Muscle layer of duodenum (tissue), 2 donors: ENCODE measurements around the gene UTP20.

ENCODE experiments used
- H3K27ac ChIP-seq: one replicate; pipeline ENCODE4 v1.7.0; 2013; ENCODE audit warnings: mild to moderate bottlenecking, low read length
- H3K27me3 ChIP-seq: one replicate; pipeline ENCODE4 v1.7.0; 2013; ENCODE audit warnings: low read depth, mild to moderate bottlenecking, control low read depth, low read length
- H3K36me3 ChIP-seq, 2 donors: one replicate each; pipeline ENCODE4 v1.7.0; 2013; ENCODE audit warnings: low read length in 2 of 2, control low read depth in 1 of 2, mild to moderate bottlenecking in 1 of 2; ENCODE audit not compliant: insufficient read depth in 2 of 2, control insufficient read depth in 1 of 2
- H3K4me1 ChIP-seq, 2 donors: one replicate each; pipeline ENCODE4 v1.7.0; 2013; ENCODE audit warnings: low read length in 2 of 2, mild to moderate bottlenecking in 2 of 2, control low read depth in 1 of 2, moderate library complexity in 1 of 2; ENCODE audit not compliant: insufficient read depth in 2 of 2, control insufficient read depth in 1 of 2
- H3K4me3 ChIP-seq, 2 donors: one replicate each; pipeline ENCODE4 v1.7.0; 2013; ENCODE audit warnings: low read length in 2 of 2, low read depth in 1 of 2, mild to moderate bottlenecking in 1 of 2
- H3K9me3 ChIP-seq, 2 donors: one replicate each; pipeline ENCODE4 v1.7.0; 2013; ENCODE audit warnings: low read length in 2 of 2, control low read depth in 1 of 2, mild to moderate bottlenecking in 1 of 2; ENCODE audit not compliant: control insufficient read depth in 1 of 2
- donor health status: healthy.

The UTP20 gene

GRCh38 chr12:101436136-101436535, 156.2 kb downstream of the UTP20 start:
- no peaks in the 10 kb centered on the region for H3K36me3 ChIP-seq

More at GRCh38 chr12:101436136-101436535, 156.2 kb downstream of the UTP20 start:
- no peak overlapping the region for H3K4me3 ChIP-seq
- no peaks in the 10 kb centered on the region for H3K27me3 ChIP-seq
- no peaks in the 10 kb centered on the region for H3K9me3 ChIP-seq
- H3K27ac ChIP-seq, result no peak overlapping the region
- H3K4me1 ChIP-seq, result no peaks in the 10 kb centered on the region
